ENCODE measurements around the gene JMJD6.
"Not testable (repeated sequence)": the region's sequence is repeated elsewhere in the genome, so short reads cannot be mapped to it uniquely, and the experiment has no call there.

JMJD6 gene

GRCh38 chr17:76736349-76737081, 10.1 kb upstream of the JMJD6 start:
- peak overlapping the region; percentile 95 for H3K4me3 ChIP-seq (ENCODE audit: control insufficient read depth, low read depth, low read length)
- no peak for DNase-seq (ENCODE audit: low read depth)
- TF ChIP-seq, protein P1, sequence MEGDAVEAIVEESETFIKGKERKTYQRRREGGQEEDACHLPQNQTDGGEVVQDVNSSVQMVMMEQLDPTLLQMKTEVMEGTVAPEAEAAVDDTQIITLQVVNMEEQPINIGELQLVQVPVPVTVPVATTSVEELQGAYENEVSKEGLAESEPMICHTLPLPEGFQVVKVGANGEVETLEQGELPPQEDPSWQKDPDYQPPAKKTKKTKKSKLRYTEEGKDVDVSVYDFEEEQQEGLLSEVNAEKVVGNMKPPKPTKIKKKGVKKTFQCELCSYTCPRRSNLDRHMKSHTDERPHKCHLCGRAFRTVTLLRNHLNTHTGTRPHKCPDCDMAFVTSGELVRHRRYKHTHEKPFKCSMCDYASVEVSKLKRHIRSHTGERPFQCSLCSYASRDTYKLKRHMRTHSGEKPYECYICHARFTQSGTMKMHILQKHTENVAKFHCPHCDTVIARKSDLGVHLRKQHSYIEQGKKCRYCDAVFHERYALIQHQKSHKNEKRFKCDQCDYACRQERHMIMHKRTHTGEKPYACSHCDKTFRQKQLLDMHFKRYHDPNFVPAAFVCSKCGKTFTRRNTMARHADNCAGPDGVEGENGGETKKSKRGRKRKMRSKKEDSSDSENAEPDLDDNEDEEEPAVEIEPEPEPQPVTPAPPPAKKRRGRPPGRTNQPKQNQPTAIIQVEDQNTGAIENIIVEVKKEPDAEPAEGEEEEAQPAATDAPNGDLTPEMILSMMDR (IDR thresholded peaks at IDR 0.05; ENCODE audit: control insufficient read depth, insufficient read depth, low read depth, low read length, missing control alignments) = no peak

- peak overlapping the region; percentile 95 for H3K4me3 ChIP-seq (ENCODE audit: control insufficient read depth, low read depth, low read length)
- DNase-seq (ENCODE audit: low read depth) = no peak
- TF ChIP-seq, protein P1 (IDR thresholded peaks at IDR 0.05; ENCODE audit: control insufficient read depth, insufficient read depth, low read depth, low read length, missing control alignments) = no peak
Observed at GRCh38 chr17:76735586-76736348, 9.4 kb upstream of the JMJD6 start.

DNA sequence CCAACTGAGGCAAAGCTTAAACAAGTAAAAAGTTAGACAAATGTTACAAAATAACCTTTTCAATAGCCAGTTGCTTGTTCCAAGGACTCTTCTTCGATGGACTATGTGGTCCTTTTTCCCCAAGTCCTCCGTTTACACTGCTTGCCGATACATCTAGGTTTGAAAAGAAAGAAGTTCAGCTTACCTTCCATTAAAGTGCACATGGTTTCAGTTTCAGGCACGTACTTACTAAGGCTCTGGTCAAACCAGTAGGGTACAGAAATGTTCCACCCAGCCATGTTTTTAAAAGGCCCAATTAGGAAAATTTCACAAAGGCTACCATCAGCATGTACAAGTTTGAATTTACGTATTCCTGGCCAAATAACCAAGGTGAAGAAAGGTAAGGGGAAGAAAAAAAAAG, 8.6 kb upstream of the JMJD6 start:
- TF ChIP-seq, protein P1 (IDR thresholded peaks at IDR 0.05; ENCODE audit: control insufficient read depth, insufficient read depth, low read depth, low read length, missing control alignments) = no peak
- peak overlapping the region; percentile 95 for H3K4me3 ChIP-seq (ENCODE audit: control insufficient read depth, low read depth, low read length)
- no peak for DNase-seq (ENCODE audit: low read depth)

DNA sequence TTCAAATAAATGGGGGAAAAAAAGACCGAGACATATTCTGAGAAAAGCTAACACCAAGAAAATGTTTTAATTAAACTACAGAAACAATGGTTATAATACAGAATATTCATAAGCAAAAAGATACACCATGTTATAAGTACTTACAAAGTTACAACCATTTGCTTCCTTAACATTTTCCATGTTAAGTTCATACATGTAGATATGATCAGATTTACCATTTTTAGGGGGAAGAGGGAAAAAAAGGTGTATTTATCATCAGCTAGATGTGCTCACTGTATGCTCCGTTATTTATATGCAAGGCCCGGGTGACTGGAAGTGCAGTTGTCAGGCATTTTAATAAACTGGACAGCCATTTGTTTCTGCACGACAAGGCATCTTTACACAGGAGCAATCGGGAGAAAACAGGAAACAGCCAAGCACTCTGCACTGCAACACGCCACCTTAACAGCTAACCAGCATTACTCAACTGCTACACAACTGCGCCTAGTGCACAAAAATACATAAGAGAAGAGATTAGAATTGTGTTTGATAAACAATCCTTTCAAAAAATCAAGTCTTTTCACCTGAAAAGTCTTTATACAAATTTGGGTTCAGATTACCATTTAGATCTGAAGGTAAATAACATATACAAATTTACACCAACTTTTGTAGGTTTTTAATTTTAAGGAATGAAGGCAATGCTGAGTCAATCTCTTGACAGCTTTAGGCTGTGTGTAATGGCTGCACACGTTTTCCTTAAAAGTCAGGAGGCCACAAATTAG, 7.9 kb upstream of the JMJD6 start:
- TF ChIP-seq, protein P1 (IDR thresholded peaks at IDR 0.05; ENCODE audit: control insufficient read depth, insufficient read depth, low read depth, low read length, missing control alignments) = no peak
- DNase-seq (ENCODE audit: low read depth) = no peak
- H3K4me3 ChIP-seq (ENCODE audit: control insufficient read depth, low read depth, low read length) = peak overlapping the region; percentile 95

GRCh38 chr17:76733618-76733957, 7.2 kb upstream of the JMJD6 start:
- H3K4me3 ChIP-seq (ENCODE audit: control insufficient read depth, low read depth, low read length) = no peak overlapping the region
- DNase-seq (ENCODE audit: low read depth) = no peak
- TF ChIP-seq, protein P1 (IDR thresholded peaks at IDR 0.05; ENCODE audit: control insufficient read depth, insufficient read depth, low read depth, low read length, missing control alignments) = no peak

DNA sequence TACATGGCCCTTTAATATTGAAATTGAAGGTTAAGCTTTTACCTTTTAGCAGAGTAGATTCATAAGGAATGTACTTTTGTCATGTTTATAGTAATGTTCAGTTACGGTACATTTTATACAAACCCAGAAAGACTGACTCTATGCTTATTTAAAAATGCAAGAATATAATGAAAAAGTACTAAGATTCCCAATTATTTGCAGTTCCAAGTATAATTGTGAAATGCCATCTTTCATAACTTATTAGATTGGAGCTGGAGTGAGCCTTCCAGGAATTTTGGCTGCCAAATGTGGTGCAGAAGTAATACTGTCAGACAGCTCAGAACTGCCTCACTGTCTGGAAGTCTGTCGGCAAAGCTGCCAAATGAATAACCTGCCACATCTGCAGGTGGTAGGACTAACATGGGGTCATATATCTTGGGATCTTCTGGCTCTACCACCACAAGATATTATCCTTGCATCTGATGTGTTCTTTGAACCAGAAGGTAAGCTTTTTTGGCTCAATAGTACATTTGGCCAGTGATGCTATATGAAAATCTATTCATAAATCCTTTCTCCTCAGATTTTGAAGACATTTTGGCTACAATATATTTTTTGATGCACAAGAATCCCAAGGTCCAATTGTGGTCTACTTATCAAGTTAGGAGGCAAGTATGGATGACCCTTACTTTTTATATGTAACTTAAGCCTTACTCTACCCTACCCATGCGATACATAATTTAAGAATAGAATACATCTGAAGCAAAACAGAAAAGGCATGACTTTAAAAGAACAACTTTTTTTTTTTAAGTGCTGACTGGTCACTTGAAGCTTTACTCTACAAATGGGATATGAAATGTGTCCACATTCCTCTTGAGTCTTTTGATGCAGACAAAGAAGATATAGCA, 6.6 kb upstream of the JMJD6 start:
- no peak for DNase-seq (ENCODE audit: low read depth)
- TF ChIP-seq, protein P1 (IDR thresholded peaks at IDR 0.05; ENCODE audit: control insufficient read depth, insufficient read depth, low read depth, low read length, missing control alignments) = no peak
- no peak overlapping the region for H3K4me3 ChIP-seq (ENCODE audit: control insufficient read depth, low read depth, low read length)

DNA sequence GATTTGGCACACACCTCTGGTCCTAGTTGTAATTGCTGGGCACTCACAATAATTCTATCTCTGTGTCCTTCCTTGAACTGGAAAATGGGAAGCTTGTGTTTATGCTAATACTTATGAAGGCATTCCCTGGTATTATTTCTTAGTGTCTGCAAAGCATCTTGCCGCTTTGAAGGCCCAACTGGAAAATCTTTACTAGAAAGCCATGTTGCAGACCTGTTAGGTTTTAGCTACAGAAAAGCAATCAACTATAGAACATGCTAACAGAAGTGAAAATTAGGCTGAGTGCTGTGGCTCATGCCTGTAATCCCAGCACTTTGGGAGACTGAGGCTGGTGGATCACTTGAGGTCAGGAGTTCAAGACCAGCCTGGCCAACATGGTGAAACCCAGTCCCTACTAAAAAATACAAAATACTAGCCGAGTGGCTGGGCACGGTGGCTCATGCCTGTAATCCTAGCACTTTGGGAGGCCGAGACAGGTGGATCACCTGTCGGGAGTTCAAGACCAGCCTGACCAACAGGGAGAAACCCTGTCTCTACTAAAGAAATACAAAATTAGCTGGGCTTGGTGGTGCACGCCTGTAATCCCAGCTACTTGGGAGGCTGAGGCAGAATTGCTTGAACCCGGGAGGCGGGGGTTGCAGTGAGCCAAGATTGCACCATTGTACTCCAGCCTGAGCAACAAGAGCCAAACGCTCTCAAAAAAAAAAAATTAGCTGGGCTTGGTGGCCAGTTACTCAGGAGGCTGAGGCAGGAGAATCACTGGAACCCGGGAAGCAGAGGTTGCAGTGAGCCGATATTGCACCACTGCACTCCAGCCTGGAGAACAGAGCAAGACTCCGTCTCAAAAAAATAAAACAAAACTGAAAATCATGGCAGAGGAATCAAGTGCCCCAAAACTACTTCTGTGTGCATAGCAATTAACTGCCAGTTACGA, 5.7 kb upstream of the JMJD6 start:
- DNase-seq (ENCODE audit: low read depth); H3K4me3 ChIP-seq (ENCODE audit: control insufficient read depth, low read depth, low read length): not testable (repeated sequence)

All from AG09309 (cell line).